ENCODE results near the gene TRNT1.

Gene TRNT1

GRCh38 chr3:3126477-3127431 lies at the start of gene TRNT1:
TSS of gene TRNT1 (plus strand) at chr3:3126940. CDS start at chr3:3129041, 2,101 bp downstream.
- DNase-seq, result peak; percentile 91

GRCh38 chr3:3080309-3080708 lies 46.4 kb upstream of the TRNT1 start:
- no peak for DNase-seq

- DNase-seq, result no peak
These were observed 45.1 kb upstream of the TRNT1 start for GRCh38 chr3:3081381-3082233.

- no peak for DNase-seq
These were observed 44.4 kb upstream of the TRNT1 start for GRCh38 chr3:3082234-3082924.

GRCh38 chr3:3084890-3085289 lies 41.9 kb upstream of the TRNT1 start:
- no peak for DNase-seq

GRCh38 chr3:3085782-3086181 lies 41.0 kb upstream of the TRNT1 start:
- DNase-seq, result no peak

DNA sequence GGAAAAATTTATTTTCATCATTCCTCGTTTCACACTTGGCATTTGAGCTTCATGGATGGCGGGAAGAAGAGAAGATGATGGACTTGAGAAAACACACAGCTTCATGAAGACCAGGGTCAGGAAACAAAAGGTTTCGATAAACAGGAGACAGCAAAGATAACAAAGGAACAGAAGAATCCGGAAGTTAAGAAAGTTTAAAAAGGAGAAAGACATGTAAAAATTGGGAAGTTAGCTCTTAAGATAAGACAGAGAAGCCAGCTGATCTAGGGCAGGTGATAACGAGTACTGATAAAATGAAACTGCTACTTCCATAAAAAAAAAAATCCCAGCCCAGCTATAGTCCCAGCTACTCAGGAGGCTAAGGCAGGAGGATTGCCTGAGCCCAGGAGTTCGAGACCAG lies 40.5 kb upstream of the TRNT1 start:
- no peak for DNase-seq

DNA sequence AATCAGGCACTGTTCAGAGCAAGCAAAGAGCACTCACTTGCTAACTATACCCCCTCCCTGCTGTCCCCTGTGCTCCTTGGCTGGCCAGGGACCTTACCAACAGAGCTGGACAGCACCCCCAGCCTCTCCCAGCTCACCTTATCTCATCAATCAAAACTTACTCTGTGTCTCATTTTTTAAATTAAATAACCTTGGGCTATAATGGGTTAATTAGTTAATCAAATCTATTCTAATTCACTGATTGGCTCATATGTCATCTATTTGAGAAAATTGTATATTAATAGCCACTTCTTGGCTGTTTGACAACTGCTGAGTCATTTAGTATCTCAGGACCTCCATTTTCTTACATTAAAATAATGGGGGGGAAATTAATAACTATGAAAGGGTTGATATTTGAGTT lies 39.5 kb upstream of the TRNT1 start:
- no peak for DNase-seq

DNA sequence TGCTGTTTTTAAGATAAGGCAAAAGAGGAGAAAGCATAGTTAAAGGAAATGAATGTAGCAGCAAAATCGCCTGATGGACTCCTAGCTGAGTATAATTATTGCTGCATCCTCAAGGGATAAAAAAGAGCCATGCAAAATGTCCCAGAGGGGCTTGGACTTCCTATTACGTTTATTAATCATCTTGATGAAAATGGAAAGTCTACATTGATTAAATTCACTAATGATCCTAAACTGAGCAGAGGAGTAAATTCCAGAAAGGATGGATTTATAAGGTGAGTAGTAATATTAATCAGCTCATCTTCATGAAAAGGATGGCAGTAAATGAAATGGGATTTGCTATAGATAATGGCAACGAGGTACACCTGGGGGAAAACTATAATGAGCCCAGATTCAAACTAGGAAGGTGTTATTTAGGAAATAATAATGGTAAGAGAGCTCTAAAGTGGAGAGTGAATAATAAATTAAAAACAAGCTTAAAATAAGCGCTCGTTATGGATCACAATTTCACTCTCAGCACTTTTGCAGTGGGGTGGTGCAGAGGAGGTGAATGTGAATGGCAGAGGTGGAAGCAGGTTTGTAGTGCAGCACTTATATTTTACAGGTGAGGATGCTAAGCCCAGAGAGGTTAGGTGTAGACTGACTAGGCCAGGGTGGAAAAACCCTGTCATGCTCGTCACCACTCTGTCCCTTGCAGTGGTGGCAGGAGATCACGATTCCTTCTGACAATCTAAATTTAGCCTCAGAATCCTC lies 38.8 kb upstream of the TRNT1 start:
- no peak for DNase-seq

DNA sequence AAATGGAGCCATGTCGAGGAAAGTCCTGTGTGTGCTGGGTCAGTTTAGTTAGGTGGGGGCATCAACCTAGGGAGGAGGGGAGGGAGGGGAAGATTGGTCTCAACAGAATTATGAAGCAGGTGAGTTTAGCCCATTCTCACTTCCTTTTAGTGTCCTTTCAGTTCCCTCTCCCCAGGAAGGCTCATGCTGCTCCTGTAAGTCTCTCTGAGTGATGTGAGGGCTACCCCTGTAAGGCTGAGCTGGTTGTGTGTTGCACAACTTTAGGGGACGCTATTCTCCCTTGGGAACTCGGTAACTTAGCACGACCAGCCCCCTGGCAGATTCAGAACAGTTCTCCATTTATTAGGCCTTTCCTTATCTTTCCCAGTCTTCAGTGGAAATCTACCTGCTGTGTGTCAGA lies 37.7 kb upstream of the TRNT1 start:
- DNase-seq, result no peak

DNA sequence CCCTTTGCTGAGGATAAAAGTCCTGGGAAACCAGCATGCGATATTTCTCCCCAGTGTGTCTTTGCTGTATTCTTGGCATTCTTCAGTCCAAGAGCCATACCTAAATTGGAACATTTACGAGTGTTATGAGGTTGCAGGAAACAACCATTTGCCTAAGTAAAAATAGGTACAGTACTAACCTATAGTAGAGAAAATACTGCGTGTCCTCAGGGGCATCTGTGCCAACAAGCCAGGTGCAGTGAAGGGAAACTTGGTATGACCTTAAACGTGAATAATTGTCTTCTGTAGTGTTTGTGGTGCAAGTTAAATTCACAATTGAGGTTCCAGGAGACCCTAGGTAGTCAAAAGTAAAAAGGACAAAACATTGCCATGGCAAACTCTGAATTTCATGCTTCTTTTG lies 28.8 kb upstream of the TRNT1 start:
- DNase-seq, result no peak

DNA sequence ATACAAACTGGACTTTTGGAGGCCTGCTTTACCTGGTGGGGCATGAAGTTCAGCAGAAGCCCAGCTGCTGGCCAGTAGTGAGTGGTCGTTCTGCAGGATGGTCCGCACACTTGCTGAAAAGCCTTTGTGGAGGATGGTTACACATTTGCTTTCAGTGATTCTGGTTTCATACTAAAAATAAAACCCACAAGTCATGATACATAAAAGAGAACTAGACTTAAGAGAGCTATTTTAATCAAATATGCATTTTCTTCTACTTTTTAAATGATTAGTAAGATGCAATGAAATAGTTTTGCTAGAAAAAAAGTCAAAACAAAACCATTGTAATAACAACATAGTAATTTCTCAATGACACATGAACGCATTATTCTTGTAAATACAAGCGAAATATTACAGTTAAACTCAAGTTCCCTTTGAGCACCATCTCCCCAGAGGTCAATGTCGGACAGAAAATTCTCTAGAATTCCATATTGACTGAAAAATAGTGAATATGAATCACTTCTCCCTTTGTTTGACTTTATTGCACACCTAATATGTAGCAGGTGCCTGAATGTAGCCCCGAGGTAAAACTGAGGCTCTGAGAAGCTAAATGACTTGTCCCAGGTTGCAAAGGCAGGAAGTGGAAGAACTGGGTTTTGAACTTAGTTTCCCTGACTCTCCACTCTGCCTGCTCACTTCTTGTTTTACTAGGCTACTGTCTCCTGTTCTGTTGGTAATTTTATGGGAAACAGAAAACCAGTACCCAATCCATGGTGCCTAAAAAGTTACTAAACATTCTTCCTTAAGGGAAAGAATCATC lies 24.9 kb upstream of the TRNT1 start:
- no peak for DNase-seq

DNA sequence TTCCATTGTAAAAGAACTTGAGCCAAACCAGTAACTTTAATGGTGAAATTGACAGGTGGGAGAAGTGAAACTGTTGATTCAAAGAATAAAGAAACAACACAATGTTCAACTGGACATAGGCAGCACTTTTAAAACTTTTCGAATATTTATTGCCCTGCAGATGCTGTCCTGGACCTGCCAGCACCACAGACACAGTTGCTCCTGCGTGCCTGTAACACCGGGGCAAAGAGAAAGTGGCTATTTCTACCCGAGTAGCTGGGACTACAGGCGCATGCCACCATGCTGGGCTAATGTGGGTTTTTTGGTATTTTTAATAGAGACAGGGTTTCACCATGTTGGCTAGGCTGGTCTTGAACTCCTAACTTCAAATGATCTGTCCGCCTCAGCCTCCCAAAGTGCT lies 24.0 kb upstream of the TRNT1 start:
- no peak for DNase-seq

DNA sequence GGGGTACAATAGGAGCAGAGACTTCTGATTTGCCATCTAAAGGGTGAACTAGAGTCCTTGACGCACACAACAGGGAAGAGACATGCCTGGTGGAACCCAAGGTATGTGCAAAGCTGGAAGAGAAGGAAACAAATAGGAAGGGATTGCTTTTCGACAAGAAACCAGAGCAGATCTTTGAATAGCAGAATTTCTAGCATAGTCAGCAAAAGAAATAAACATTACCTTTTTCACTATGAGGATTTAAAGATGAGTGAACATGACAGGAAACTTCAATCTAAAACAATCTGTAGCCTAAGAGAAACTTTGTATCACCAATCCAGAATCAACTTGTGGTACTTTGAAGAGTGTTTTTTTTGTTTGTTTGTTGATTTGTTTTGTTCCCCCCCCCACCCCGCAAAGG lies 21.5 kb upstream of the TRNT1 start:
- no peak for DNase-seq

- DNase-seq, result no peak
These were observed 20.9 kb upstream of the TRNT1 start for GRCh38 chr3:3105815-3106214.

- DNase-seq, result no peak
These were observed 19.6 kb upstream of the TRNT1 start for GRCh38 chr3:3107181-3107580.

DNA sequence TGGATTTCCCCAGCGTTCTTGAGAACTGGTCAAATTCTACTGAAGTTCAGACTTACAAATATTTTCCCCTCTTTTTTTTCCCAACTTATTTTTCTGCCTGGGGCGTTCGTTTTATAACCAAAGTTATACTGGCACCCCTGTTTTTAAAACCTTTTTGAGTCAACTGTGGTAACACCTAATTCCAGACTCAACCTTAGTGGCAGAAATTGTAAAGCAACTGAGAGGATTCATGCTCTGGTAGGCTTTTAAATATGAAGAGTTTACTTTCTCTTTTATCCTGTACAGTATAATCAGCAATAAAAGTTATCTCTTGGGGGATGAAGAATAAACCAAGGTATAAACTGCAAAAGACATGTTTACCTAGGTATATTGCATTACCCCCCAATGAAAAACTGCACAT lies 18.9 kb upstream of the TRNT1 start:
- DNase-seq, result no peak

DNA sequence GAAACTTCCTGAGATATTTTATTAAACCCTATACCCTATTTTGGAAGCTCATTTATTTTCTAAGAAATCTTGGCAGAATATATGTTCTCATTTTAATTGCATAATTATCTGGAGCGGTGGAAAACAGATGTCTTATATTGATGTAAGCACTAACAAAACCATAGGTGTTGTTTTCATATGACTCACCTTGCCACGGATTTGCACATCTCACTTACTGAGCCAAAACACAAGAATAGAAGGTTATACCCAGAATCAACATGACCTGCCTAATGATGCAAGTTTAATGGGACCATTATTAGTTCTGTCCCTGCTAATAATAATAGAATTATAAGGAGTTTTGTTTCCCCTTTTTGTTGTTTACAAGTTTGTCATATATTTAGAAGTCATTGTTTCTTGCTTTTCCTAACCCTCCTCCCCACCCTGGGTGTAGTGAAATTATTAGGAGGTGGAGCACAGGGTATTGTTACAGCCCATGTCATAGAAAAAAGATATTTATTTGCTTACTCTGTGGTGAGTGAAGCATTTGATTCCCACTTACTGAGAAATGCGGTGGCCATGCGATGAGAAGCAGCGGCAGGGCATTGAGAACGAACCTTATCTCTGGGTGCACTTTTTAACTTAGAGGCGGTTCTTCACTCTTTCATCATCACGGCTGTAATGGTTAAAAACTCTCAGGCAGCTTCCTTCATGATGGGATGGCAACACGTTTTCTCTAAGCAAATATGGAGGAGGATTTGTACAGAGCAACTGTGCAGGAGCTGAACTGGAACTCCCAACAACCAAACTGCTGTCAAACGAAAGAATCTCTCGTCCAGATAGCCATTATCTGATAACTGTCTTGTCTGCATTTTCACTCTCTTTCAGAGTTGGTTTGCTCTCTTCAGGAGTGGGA lies 17.1 kb upstream of the TRNT1 start:
- DNase-seq, result no peak

- no peak for DNase-seq
These were observed 16.5 kb upstream of the TRNT1 start, which contains the start of gene IL5RA for GRCh38 chr3:3110299-3110630. TSS of gene IL5RA (minus strand) at chr3:3110374. CDS start at chr3:3104984, 5,390 bp downstream.

DNA sequence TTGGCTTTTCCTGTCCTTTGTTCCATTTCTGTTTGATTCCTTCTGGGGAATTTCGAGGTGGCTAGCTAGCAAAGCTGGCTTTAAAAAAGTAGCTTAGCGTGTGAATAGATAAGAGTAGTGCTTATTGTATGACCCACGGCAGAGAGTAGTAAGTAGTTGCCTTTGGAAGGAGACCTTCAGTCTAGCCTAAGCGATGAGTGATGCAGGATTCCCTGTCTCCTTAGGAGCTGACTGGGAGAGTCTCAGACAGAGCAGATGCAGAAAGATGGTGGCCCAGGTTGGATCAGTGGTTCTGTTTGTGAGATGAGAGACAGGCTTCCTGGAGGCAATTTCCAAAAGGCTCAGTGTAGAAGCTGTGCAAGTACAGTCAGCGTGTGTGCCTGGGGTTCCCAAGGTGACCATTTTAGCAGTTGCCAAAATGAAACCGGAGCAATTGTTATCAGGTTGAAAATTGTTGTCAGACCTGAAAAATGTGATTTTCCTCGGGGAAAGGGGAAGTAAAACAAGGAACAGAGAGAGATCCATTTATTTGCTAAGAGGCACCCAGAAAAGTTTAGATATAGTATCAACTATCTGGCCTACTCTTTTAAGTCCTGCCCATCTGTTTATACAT lies 15.9 kb upstream of the TRNT1 start:
- DNase-seq, result no peak
